ENCODE data around the gene HSPA8.

HSPA8 gene

GRCh38 chr11:123046473-123047259 lies 15.3 kb downstream of the HSPA8 start:
- no peak for DNase-seq

GRCh38 chr11:123045101-123045500 lies 16.8 kb downstream of the HSPA8 start:
- DNase-seq, result no peak

GRCh38 chr11:123041185-123041584 lies 20.8 kb downstream of the HSPA8 start:
- DNase-seq, result no peak

- no peak for DNase-seq
Observed at GRCh38 chr11:123040111-123040432, 21.9 kb downstream of the HSPA8 start.

GRCh38 chr11:123035831-123036230 lies 26.1 kb downstream of the HSPA8 start:
- no peak for DNase-seq

- DNase-seq, result no peak
Observed at GRCh38 chr11:123034597-123034996, 27.3 kb downstream of the HSPA8 start.

GRCh38 chr11:123033895-123034294 lies 28.0 kb downstream of the HSPA8 start:
- DNase-seq, result peak in 1 of 2 experiments; percentile 39

- DNase-seq, result no peak
Observed at GRCh38 chr11:123030517-123030916, 31.4 kb downstream of the HSPA8 start.

GRCh38 chr11:123020968-123021367 lies 41.0 kb downstream of the HSPA8 start:
- peak in 1 of 2 experiments; percentile 68 for DNase-seq

- DNase-seq, result no peak
Observed at GRCh38 chr11:123018702-123019101, 43.2 kb downstream of the HSPA8 start.

GRCh38 chr11:123011510-123011909 lies 50.4 kb downstream of the HSPA8 start:
- DNase-seq, result no peak

Data from NCI-H446 (cell line).